Renal pelvis (tissue), 4 donors: ENCODE results near the gene FIBIN. TPM values are rescaled to one million over a fixed set of nuclear protein-coding genes. Genes with fewer than 3 reads are reported as not detected.

Experiments used
- DNase-seq: peaks from one replicate; pipeline ENCODE4 v3.0.0-alpha.2; 2013
- polyA plus RNA-seq, 3 donors: library from polyadenylated mRNA; unstranded; fragments of 120-200 nt; gene quantifications; one replicate each; pipeline ENCODE4 v1.2.1, GENCODE V29; 2013; ENCODE audit not compliant: insufficient read length in 3 of 3

The FIBIN gene
- polyA plus RNA-seq, 3 donors: 15.0 to 17.5 (median 16.4) TPM

DNA sequence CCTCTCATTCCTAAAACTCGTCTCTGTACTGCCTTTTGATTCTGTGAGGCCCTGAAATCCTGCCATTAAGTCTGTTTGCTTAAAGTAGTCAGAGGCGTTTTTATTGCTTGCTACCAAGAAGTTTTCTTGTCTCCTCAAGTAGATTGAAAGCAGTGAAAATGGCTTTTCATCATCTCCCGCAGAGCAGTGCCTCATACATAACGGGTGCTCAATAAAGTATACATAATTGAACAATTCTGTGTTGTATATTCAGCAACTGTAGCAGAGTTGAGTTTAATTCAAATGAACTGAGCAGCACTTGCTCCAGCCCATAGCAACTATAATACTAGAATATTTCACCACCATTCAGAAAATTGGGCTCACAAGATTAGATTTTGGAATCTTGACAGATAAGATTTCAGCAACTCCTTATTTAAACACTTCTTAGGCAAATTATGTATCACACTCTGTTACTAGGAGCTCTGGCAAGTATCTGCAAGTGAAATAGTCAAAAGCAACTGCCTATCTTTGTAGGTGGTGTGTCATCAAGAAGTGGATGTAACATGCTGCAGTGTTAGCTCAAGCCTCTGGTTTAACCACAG, 20.0 kb downstream of the FIBIN start:
- no peak for DNase-seq

DNA sequence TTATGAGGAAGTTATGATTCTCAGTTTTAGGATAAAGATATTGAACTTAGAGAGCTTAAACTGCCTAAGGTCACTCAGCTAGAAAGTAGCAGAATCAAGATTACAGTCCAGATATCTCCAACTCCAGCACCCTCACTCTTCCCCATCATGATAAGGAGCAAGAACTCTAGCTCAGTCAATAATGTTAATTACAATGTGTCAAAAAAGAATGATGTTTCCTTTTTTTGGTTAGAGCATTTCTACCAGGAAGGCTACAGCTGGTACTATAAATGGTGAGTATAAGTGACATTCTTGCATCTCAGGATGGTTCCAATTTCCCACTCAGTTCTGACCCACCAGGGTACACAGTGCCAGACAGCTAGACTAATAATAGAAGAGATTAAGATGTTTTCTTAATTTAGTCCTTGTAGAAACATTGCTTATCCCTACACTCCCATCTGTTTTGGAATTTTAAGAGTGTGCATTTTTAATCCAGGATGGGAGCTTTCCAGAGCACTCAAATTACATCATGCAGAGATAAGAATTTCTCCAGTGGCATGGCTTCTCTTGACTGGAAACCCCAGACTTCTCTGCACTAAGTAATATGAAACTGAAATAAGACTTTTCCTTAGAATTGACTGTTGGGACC, 25.1 kb downstream of the FIBIN start:
- DNase-seq: no peak

DNA sequence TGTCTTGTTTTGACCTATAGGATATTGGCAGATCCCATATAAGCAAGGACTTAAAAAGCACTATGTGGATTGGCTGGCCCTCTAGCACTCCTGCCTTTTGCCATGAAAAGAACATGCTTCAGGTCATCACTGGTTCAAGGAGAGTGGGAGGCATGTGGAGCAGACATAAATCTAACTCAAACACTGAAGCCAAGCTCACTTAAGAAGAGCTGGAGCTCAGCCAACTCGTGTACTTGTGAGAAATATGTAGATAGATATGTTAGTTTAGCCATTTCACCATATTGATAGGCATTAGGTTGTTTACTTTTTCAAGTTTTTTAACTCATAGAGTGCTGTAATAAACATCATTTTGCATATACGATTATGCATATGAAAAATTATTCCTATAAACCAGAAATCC, 26.8 kb downstream of the FIBIN start:
- peak; percentile 33 for DNase-seq

DNA sequence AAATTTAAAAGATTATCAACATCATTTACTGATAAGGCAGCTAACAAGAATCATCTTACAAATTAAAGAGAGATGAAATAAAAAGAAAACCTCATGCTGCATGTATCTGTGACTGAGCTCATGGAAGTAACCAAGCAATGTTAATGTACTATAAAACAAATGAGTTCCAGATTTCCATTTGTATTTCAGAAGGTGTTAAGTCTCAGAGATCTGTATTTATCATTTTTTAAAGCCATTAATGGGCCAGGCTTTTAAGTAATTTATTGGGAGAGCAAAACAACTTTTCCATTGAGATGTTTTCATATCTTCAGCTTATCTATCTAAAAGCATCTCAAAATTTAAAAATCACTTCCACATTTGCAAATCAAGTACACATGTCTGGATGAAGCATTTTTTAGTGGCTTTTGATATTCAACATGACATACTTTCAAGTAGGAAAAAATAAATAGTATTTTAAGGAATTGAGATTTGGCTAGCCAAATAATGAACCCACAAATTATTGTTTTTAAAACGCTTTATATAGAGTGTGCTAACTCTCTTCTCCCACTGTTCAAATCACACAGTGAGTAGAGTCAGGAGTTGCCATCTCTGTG, 28.8 kb downstream of the FIBIN start:
- DNase-seq: no peak

DNA sequence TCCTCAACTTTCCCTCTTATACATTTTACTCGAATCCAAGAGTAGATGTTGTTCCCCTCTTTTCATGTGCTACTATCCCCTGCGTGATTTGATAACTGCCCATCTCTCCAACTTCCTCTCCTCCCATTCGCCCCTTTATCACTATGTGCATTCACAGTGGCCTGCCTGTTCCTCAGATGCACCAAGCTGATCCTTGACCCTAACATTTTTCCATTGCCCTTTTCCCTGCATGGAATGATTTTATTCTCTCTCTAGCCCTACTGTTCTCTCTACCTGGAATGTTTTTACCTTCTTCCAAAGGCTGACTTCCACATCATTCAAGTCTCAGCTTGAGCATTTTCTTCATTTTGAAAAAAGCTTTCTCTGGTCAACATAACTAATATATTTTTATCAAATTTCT, 31.0 kb downstream of the FIBIN start:
- no peak for DNase-seq

DNA sequence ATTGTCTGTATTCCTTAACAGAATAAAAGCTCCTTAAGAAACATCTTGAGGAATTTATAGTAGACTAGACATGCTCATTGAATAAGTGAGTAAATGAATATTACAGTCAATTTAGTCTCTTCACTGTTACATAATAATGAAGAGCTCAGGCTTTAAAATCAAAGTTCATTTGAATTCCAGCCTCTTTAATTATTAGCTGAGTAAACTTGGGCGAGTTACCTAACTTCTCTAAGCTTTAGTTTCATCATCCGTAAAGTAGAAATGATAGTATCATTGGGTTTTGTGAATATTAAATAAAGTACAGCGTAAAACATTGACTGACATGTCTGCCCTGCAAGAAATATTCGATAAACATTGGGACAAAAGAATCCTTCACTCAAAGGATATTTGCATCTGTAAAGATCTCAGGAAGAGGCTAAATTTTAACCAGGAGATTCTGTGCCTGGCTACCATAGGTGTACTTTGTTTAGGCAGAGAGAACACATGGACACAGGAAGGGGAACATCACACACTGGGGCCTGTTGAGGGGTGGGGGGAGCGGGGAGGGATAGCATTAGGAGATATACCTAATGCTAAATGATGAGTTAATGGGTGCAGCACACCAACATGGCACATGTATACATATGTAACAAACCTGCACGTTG, 31.5 kb downstream of the FIBIN start:
- no peak for DNase-seq

DNA sequence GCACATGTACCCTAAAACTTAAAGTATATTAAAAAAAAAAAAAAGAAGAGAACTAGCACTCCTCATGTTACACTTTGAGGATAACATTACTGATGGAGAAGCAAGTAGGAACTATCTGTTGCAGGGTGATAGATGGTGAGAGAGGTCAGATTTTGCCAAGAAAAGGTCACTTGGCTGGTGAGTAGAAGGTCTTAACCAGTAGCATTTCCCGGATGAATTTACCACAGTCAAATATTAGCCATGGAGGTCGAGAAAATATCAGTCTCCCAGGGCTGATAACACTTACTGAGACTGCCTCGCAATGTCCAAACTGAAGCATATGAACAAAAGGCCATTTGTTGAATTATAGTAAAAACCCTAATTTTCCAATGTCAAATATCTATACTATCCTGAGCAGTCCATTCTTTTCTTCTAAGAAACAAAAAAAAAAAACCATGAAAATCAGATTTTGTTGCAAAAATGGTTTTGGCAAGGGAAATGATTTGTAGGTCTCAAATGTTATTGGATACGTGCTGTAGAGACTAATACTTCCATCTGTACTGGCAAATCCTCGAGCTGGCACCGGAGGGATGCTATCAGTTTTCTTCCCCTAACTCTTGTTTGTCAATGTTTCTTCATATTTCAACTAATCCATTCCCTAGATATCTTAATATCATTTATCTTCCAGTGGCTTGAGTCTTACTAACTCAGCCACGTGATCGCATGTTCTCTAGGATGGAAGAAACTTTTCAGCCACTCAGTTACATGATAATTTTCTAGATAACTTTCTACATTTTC, 32.2 kb downstream of the FIBIN start:
- DNase-seq: no peak

DNA sequence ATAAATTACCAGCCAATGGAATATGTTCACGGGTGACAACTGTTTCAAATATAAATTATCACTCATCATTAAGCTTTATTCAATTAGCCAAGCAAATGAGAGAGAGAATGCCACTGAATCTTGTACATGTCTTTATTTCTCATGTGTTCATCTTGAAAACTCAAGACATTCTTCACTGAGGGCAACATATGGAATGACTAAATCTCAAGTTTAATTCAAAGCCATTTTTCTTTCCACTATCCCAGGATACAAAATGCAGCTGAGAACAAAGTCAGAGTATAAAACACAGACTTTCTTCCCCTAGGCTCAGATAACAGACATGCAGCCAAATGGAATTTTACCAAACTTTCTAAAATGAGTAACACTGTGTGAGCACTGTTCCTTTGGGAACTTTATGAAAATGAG, 34.7 kb downstream of the FIBIN start:
- DNase-seq: peak; percentile 65

DNA sequence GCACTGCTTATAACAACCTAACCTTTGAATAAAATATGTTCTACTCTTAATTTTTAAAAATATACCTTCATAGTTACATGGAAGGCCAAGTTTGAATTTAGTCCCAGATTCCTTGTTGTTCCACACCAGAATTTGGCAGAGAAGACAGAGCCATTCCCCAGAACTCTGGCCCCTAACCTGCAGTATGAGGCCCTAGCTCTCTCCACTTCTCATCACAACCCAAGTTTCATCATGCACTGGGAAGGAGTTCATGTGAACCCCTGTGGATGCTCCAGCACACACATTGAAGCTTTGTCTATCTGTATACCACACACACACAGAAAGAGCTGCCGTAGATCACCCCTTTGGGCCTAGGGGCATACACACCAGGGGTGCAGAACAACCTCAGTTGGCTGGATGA, 36.1 kb downstream of the FIBIN start:
- no peak for DNase-seq

DNA sequence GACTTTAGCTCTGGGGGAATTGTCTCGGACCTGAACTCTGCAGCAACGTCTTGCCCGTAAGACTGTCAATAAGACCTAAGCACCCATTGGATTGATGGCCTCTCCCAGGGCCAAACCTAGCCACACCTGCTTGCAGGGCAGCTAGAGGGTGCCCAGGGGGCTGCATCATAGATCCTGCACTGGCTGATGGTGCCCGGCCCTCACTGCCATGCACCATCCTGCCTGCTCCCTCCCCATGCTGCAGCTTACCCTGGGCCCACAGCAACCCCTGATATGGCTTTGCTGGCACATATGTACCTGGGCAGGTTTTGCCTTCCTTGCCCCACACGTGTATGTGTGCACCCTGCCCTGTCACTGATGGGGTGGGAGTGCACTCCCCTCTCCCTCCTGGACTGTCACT, 37.8 kb downstream of the FIBIN start:
- DNase-seq: no peak

DNA sequence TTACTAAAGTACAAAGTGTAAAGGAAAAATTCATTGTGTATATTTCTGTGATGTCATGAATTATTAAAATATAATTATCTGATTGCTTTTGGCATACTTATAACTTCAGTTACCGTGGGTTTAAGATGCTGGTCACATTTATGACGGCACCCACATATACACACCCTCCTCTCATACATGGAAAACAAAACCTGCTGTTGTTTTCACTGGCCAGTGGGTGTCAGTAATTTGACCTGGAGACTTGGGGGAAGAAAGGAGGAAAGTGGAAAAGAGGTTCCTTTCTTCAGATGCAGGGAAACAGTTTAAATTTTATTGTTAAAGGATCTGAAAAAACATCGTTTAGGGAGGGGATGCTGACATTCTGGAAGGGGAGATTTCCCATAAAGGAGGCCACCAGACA, 46.0 kb downstream of the FIBIN start:
- no peak for DNase-seq

DNA sequence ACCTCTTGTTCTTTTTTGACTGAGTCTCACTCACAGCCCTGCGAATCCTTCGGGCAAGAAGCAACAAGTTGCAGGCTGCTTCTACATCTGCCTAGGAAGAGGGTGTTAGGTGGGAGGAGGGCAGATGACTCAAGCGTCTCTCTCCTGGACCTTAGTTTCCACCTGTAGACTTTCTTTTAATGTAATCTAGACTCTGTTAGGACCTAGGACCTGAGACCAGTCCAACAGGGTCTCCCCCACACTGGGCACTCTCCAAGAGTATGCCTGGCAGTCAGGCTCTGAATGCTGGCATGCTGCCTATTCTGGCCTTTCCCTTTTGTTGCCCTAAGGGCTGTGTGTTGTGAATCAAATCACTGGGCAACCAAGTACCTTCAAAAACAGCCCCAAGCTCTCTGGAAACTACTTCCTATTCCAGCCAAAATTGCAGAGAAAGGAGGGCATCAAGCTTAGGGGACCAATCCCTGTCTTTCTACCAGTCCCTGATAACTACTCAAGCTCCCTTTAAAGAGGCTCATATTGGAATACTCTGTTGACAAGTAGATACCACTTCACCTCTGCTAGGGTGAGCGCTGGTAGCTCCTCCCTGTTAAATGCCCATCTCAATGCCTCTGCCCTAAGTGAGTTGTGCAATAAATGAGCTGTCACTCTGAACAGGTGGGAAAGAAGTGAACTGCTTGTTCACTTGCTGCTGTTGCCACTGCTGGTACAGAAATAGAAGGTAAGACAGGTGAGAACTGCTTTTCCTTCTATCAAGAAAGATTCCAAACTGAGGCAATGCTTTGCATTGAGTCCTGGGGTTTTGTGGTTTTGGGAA, 46.6 kb downstream of the FIBIN start, which contains the start of gene BBOX1:
Gene BBOX1 (plus strand): TSS at position 514 of the 814 bp plus-strand sequence. CDS start 14,616 bp downstream, outside the sequence.
- DNase-seq: no peak

DNA sequence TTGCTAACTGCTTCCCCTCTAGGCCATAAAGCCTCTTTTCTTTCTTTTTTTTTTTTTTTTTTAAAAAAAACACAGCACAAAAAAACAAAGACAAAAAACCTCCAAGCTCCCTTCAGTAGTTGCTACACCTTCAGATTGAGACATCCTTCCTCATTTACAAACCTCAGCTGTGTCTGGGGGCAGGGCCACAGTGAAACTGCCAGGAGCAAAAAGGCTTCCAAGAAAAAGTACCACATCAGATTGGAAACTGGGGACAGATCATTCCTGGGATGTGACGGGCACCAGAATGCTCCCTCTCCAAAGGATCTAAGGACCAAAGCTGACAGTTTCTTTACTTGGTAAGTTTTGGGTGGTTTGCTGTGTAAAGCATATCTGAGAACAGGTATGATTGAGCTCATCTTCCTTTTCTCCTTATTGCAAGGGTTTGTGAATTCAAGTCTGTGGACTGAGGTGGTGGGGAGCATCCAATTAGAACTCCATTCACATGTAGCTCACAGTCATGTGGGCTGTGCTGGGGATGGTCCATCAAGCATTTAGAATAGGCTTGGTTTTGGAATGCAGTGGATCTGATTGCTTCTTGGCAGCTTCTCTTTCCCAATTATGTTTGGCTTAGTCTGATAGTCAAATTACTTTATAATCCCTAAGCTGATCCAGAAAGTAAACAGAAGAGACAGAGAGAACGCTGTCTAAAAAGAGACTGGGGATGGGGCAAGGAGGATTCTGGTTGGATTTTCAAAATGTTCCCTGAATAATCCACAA, 47.4 kb downstream of the FIBIN start:
- no peak for DNase-seq

Other genes starting within 250 kb of the FIBIN start
- 10 to 100 TPM; 44.6 to 55.4 (median 51.0) TPM for gene BBOX1, start 46.7 kb downstream of the FIBIN start, polyA plus RNA-seq